Measurements from ENCODE around the gene MED15.

Gene MED15

DNA sequence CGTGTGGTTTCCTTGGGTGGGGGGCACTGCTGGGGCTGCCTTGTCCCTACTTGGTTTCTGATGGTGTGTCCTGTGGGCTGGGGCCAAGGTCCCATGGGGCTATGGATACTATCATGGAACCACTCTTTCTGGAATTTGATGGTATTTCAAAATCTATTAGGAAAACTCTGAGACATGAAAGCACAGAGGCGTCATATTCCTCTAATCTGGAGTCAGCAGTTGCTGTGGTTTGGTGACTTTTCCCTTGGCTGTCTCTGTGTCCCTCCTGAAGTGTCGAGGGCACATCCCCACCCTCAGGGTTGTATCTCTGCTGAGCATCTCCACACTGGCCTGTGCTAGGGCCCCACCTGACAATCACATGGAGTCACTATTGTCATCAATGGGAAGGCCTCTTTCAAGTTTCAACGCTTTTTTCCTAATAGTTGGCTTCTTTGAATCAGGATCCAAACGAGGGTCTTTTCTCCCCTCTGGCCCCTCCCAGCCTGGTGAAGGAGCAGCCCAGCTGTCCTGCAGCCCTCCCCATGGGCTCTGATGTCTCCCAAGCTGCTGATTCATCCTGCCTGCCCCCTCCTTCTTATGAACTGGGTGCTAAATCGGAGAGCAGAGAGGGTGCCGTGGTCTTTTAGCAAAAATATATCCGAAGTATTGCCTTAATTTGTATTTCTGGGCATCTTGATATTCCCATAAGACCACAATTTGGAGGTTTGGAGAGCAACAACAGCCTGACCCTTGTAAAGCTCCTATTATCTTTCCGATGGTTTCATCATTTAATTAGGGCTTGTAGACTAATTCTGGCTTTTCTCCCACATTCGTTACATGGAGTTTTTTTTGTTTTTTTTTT, 38.5 kb downstream of the MED15 start:
- peaks cover 79% of the 10 kb centered on the region for H3K4me1 Mint-ChIP-seq (ENCODE audit: low read depth)
- no peaks in the 10 kb centered on the region for H3K27me3 Mint-ChIP-seq
- H3K36me3 Mint-ChIP-seq: peaks cover 19% of the 10 kb centered on the region
- H3K9me3 Mint-ChIP-seq (ENCODE audit: low read depth): no peaks in the 10 kb centered on the region
- no peak overlapping the region for H3K4me3 Mint-ChIP-seq
- H3K27ac Mint-ChIP-seq: peak overlapping the region; percentile 41

DNA sequence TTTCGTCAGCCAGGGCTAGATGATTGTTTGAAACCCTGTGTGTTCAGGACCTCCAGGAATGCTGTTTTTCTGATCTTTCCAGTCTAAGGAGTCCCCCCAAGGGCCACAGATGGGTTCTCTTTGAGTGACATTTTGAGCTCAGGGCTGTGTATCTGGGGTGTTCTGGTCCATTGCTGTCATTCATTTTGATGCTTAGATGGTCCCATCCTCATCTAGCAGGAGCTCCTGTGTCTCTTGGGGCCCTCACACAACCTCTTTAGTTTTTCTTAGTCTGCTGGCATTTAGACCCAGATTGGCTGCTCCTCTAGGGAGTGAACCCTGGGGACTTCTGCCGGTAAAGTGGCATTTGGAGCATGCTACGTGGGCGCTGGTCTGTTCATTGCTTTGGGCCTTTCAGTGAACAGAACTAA, 39.1 kb downstream of the MED15 start:
- peaks cover 85% of the 10 kb centered on the region for H3K4me1 Mint-ChIP-seq (ENCODE audit: low read depth)
- H3K9me3 Mint-ChIP-seq (ENCODE audit: low read depth): no peaks in the 10 kb centered on the region
- no peak overlapping the region for H3K4me3 Mint-ChIP-seq
- no peaks in the 10 kb centered on the region for H3K27me3 Mint-ChIP-seq
- peak overlapping the region; percentile 50 for H3K27ac Mint-ChIP-seq
- peaks cover 19% of the 10 kb centered on the region for H3K36me3 Mint-ChIP-seq

DNA sequence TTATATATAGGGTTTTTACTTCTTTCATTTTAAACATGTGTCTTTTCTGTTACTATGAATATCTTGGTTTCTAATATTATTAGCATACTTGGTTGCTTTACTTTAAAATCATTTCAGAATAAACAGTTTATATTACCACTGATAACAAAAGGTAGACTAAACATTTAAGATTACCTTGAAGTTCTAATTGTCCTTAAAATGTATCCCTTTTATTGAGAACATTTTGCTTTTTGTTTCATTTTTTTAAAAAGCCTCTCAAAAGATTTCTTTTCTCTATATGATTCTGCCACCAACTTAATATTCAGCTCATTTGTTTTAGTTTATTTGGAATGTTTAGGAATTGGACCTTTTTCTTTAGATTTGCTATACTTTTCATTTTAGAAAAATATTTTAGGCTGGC, 39.6 kb downstream of the MED15 start:
- peaks cover 88% of the 10 kb centered on the region for H3K4me1 Mint-ChIP-seq (ENCODE audit: low read depth)
- no peaks in the 10 kb centered on the region for H3K9me3 Mint-ChIP-seq (ENCODE audit: low read depth)
- peaks cover 16% of the 10 kb centered on the region for H3K36me3 Mint-ChIP-seq
- no peaks in the 10 kb centered on the region for H3K27me3 Mint-ChIP-seq
- peak overlapping the region; percentile 18 for H3K27ac Mint-ChIP-seq
- no peak overlapping the region for H3K4me3 Mint-ChIP-seq

DNA sequence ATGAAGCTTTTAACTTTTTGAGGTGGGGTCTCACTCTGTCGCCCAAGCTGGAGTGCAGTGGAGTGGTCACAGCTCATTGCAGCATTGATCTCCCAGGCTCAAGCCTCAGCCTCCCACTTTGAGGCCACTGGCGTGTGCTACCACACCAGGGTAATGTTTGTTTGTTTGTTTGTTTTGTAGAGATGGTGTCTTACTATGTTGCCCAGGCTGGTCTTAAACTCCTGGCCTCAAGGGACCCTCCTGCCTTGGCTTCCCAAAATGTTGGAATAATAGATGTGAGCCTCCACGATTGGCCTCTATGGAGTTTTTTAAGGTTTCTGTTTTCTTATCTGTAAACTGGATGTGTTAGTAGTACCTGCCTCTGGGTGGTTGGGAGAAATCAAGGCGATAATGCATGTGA, 41.4 kb downstream of the MED15 start:
- no peaks in the 10 kb centered on the region for H3K27me3 Mint-ChIP-seq
- peaks cover 93% of the 10 kb centered on the region for H3K4me1 Mint-ChIP-seq (ENCODE audit: low read depth)
- peaks cover 9% of the 10 kb centered on the region for H3K36me3 Mint-ChIP-seq
- no peaks in the 10 kb centered on the region for H3K9me3 Mint-ChIP-seq (ENCODE audit: low read depth)
- peak overlapping the region; percentile 91 for H3K4me3 Mint-ChIP-seq
- peak overlapping the region; percentile 100 for H3K27ac Mint-ChIP-seq

DNA sequence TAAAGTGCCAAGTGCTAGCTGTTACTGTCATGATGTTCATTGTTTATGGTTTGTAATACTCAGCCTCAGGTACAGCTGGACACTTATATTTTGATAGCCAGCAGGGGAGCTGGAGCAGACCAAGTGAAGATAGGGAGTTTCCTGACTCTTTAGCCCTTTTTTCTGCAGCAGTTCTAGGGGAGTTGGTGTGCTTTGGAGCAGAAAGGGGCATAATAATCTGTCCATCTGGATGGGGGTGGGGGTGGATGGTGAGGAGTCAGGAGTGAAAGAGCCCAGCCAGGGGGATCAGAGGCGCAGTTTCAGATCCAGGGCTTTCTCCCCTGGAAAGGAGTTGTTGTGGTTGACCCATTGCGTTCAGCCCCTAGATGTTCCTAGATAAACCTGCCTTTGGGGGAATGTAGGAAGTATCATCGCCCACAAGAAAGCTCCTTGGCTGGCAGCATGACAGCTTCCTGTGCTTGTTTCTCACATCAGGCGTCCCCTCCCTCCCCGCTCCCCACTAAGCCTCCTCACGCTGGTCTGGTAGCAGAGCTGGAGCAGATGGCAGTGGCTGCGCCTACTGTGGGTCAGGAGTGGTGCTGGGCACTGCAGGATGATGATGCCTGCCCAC, 41.9 kb downstream of the MED15 start:
- Mint-ChIP-seq H3K9me3 (ENCODE audit: low read depth) (no peaks in the 10 kb centered on the region), H3K4me3 (peak overlapping the region; percentile 91), H3K27me3 (no peaks in the 10 kb centered on the region), H3K4me1 (ENCODE audit: low read depth) (peaks cover 91% of the 10 kb centered on the region), H3K27ac (peak overlapping the region; percentile 100), H3K36me3 (peaks cover 7% of the 10 kb centered on the region)

DNA sequence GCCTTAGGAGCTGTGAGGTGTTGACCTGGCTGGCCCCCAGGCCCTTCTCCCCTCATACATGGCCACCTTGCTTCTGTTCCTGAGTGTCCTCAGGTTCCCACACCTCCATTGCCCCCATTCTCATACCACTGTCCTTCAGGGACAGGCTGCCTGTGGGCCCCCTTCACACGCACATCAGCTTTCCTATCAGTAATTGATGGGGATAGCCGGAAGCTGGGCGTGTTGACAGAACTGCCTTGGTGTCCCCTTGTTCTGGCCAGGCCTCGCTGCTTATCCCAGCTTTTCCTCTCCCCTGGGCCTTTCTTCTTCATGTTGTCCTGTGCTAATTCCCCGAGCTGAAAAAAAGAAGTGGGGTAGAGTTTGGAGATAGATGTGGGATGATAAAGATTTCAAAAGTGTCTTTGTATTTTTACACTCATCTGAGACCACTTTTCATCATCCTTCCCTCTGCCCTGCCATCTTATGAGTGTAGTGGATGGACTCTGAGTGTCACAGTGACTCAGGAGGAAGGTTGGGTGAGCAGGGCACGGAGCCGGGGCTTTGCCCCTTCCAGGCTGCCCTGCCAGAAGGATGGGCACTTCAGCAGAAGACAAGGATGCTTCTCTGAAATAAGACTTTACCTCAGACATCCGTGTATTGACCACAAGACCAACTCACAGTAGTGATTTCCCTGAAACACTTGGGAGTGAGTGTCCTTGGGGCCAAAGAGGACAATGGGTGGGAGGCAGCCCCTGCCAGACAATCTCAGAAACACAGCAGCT, 42.8 kb downstream of the MED15 start:
- no peaks in the 10 kb centered on the region for H3K27me3 Mint-ChIP-seq

DNA sequence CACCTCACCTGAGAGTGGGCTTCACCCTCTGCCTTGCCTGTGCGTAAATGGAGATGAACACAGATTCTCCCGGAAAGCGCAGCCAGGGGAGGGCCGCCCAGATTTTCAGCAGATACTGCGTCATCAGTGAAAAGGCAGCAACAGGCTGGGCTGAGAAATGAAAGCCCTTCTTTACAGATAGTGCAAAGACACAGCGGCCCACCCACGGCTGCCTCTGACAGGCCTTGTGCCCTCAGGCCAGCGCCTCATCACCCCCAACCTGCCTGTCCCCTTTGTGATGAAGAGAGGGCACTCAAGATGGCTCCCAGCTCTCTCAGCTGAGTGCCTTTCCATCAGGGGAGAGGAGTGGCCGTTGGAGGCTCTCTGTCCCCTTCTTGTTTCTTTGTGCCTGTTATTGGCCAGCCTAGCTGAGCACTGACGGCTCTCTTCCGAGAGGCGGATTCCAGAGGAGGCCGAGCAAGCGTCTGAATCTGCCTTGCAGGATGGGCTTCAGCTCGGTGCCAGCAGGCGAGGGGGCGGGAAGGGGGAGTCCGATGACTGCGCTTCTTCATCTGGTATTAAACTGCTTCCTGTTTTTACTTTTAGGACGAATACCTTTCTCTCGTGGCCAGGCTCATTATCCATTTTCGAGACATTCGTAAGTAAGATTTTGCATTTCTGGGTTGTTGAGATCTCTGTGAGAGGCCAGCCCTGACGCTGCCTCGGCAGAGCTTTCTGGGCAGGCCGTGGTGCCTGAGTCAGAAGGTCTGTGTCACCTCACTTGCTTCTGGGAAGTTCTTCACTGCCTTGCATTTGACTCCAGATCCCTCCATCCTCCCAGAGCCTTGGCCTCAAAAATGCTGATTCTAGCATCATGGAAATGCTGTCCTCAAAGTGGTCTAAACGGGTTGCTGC, 43.7 kb downstream of the MED15 start:
- Mint-ChIP-seq H3K4me3 (peak overlapping the region; percentile 91), H3K4me1 (ENCODE audit: low read depth) (peaks cover 92% of the 10 kb centered on the region), H3K9me3 (ENCODE audit: low read depth) (no peaks in the 10 kb centered on the region), H3K36me3 (peaks cover 7% of the 10 kb centered on the region), H3K27me3 (no peaks in the 10 kb centered on the region), H3K27ac (peak overlapping the region; percentile 100)

More for the DNA sequence above, 42.8 kb downstream of the MED15 start:
- Mint-ChIP-seq H3K36me3 (peaks cover 4% of the 10 kb centered on the region), H3K4me1 (ENCODE audit: low read depth) (peaks cover 92% of the 10 kb centered on the region), H3K4me3 (peak overlapping the region; percentile 91), H3K27ac (peak overlapping the region; percentile 100), H3K9me3 (ENCODE audit: low read depth) (no peaks in the 10 kb centered on the region)

DNA sequence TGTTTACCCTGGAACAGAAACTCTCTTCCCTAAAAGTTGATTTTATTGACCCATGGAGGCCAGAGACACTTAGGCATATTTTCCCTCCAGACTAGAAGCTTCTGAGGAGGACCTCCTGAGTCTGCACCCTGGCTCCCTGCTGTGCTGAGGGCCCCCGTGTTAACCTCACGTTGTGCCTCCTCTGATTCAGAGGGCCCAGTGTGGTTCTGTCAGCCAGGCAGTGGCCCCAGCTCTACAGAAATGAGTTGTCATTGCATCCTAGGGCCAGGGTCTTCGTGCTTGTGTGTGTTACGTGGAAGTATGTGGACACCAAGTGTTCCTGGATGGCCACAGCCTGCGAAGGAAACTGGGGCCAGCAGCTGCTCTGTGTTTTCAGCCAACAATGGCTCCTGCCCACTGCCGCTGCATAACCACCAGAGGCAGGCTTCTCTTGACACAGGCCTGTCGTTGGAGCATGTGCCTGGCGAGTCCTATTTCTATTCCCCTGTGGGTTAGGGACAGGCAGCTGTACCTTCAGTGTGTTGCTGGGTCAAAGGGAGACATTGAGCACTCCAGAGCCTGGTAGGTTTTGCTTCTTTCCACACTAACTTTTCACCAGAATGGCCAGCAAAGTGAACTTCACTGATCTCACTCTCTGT, 44.5 kb downstream of the MED15 start:
- Mint-ChIP-seq H3K27ac (peak overlapping the region; percentile 100), H3K27me3 (no peaks in the 10 kb centered on the region), H3K4me1 (ENCODE audit: low read depth) (peaks cover 93% of the 10 kb centered on the region), H3K4me3 (peak overlapping the region; percentile 91), H3K9me3 (ENCODE audit: low read depth) (no peaks in the 10 kb centered on the region), H3K36me3 (peaks cover 11% of the 10 kb centered on the region)

DNA sequence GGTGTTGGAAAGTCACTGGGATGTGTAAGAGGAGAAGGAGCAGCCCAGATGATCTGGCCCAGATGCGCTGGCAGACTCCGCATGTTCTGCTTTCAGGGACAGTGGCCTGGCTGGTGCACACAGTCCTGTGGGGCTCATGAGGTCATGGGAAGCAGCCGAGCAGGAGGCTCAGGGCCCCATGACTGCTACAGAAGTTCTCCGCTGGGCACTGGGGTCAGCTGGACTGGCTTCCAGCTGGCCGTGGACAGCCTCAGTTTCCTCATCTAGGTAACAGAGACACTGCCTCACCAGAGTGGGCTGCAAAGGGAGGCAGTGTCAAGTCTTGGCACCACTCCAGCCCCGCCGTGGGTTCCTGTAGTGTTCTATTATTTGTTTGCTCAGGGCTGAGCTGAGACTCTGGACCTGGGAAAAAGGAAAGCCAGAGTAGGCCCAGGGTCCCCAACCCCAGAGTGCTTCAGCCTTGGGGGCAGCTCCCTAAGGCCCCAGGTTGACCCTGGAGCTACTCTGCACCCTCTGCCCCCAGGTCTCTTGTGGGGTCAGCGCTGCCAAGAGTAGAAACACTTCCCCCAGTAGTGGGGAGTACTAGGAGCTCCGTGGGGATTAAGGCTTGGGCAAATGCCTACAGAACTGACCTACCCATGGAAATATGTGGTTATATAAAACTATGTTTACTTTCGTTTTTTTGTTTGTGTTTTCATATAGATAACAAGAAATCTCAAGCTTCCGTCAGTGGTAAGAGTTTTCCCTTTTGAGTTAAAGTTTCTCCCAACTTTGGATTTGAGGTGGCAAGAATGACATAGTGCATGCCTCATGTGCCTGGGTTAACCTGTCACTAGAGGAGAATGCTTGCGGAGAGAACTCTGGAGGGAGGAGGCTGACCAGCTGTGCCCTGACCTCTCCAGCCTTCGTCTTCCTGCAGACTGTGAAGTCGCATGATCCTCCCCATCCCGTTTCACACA, 45.3 kb downstream of the MED15 start:
- Mint-ChIP-seq H3K27ac (peak overlapping the region; percentile 100), H3K9me3 (ENCODE audit: low read depth) (no peaks in the 10 kb centered on the region), H3K36me3 (peaks cover 15% of the 10 kb centered on the region), H3K4me1 (ENCODE audit: low read depth) (peaks cover 96% of the 10 kb centered on the region), H3K27me3 (no peaks in the 10 kb centered on the region), H3K4me3 (peak overlapping the region; percentile 91)

DNA sequence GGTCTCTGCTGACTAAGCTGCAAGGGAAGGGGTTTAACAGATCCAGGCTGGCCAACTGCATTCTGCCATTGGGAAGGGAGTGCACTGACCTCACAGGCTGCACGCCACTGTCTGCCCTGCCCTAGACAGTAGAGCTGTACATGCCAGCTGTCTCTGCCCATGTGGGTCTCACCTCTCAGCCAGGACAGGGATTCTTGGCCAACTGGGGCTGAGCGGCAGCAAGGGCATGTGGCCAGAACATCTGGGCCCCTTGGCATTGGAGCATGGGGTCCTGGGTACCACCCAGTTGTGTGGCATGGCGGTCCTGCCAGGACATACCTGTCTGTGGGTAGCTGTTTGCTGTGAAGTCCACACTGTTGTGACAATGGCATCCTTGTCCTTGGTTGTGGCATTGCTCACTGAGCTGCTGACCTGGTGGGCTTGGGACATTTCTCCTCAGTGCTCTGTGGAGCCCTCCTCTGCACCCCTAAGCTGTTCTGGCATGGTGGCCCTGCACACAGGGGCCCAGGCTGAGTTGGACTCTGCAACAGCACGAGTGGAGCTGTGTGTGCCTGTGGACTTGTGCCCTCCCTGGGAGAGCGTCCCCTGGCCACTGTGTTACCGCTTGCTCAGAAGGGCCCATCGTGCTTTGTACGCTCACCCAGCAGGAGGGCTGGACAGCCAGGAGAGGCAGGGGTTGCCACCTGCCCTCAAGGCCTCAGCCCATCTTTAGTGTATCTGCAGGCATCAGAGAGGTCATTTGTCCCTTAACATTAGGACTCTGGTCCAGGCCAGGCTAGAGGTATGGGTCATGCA, 46.7 kb downstream of the MED15 start:
- peak overlapping the region; percentile 3 for H3K4me3 Mint-ChIP-seq
- peak overlapping the region; percentile 50 for H3K27ac Mint-ChIP-seq
- no peaks in the 10 kb centered on the region for H3K27me3 Mint-ChIP-seq
- peaks cover 24% of the 10 kb centered on the region for H3K36me3 Mint-ChIP-seq
- H3K4me1 Mint-ChIP-seq (ENCODE audit: low read depth): peaks cover 98% of the 10 kb centered on the region
- peaks cover 8% of the 10 kb centered on the region for H3K9me3 Mint-ChIP-seq (ENCODE audit: low read depth)

DNA sequence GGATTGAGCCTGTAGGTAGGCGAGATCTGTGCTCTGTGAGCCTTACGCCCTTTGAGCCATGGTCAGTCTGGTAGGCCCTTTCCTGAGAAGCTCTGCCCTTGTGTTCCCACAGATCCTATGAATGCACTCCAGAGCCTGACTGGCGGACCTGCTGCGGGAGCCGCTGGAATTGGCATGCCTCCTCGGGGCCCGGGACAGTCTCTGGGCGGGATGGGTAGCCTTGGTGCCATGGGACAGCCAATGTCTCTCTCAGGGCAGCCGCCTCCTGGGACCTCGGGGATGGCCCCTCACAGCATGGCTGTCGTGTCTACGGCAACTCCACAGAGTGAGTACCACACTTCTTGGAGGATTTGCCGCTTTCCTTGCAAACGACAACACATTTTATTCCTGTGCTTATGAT, 47.4 kb downstream of the MED15 start:
- Mint-ChIP-seq H3K27ac (peak overlapping the region; percentile 88), H3K4me3 (peak overlapping the region; percentile 64), H3K27me3 (no peaks in the 10 kb centered on the region), H3K4me1 (ENCODE audit: low read depth) (peaks cover 97% of the 10 kb centered on the region), H3K36me3 (peaks cover 30% of the 10 kb centered on the region), H3K9me3 (ENCODE audit: low read depth) (peaks cover 12% of the 10 kb centered on the region)

DNA sequence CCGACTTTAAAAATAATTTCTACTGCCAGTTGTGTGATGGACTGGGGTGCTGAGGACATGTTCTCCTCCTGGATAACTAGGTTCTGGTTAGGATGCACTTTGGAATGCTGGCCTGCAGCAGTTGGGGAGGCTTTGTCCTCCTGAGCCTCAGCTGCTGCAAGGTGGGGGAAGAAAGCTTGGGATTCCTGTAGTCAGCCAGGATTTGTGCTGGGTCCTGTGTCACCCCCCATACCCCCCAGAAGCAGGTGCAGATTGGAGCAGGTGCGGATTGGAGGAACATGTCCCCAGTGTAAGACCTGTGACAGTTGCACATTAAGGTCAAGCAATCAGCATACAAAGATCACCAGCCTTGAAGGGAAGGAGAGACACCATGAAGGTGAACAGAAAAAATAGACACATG, 51.1 kb downstream of the MED15 start:
- Mint-ChIP-seq H3K27ac (peak overlapping the region; percentile 98), H3K4me1 (ENCODE audit: low read depth) (peaks cover 78% of the 10 kb centered on the region), H3K36me3 (peaks cover 30% of the 10 kb centered on the region), H3K9me3 (ENCODE audit: low read depth) (peaks cover 12% of the 10 kb centered on the region), H3K4me3 (peak overlapping the region; percentile 45), H3K27me3 (no peaks in the 10 kb centered on the region)
